Neural progenitor cell (in vitro differentiated cells): ENCODE data around the gene DGCR6.
"Not testable (repeated sequence)": the region's sequence is repeated elsewhere in the genome, so short reads cannot be mapped to it uniquely, and the experiment has no call there.

Source experiments
- EZH2 ChIP-seq: fragments of 200-600 bp; sonication (generic); IDR thresholded peaks from 2 replicates; pipeline ENCODE4 v1.6.1; 2017; ENCODE audit warnings: antibody characterized with exemption, mild to moderate bottlenecking, moderate library complexity
- EZH2phosphoT487 ChIP-seq: fragments of 200-600 bp; sonication (generic); IDR thresholded peaks from 2 replicates; pipeline ENCODE4 v1.6.1; 2017; ENCODE audit warnings: antibody characterized with exemption
- TF ChIP-seq, protein P1 (sequence below): fragments of 200-600 bp; sonication (generic); IDR thresholded peaks from 2 replicates; pipeline ENCODE4 v1.5.1; 2017; ENCODE audit warnings: antibody characterized with exemption, mild to moderate bottlenecking

DNA sequence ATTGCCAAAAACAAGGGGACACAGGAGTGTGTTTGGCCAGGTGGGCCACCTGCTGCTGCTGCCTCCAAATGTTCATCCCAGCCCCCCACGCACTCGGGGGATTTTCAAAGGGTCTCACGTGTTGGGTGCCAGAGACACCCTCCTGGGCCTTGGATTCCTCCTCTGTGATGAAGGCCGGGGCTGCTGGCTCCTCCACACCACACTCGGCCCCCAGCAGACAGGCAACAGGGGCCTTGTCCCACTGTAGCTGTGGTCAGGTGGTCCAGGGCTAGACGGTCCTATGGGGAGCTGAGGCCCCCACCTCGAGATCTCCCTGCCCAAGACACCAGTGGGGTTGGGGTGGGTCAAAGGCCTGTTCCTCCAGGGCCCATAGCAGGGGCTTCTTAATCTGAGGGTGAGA lies 55.1 kb downstream of the DGCR6 start:
- TF ChIP-seq, protein P1, sequence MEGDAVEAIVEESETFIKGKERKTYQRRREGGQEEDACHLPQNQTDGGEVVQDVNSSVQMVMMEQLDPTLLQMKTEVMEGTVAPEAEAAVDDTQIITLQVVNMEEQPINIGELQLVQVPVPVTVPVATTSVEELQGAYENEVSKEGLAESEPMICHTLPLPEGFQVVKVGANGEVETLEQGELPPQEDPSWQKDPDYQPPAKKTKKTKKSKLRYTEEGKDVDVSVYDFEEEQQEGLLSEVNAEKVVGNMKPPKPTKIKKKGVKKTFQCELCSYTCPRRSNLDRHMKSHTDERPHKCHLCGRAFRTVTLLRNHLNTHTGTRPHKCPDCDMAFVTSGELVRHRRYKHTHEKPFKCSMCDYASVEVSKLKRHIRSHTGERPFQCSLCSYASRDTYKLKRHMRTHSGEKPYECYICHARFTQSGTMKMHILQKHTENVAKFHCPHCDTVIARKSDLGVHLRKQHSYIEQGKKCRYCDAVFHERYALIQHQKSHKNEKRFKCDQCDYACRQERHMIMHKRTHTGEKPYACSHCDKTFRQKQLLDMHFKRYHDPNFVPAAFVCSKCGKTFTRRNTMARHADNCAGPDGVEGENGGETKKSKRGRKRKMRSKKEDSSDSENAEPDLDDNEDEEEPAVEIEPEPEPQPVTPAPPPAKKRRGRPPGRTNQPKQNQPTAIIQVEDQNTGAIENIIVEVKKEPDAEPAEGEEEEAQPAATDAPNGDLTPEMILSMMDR = not testable (repeated sequence)
- not testable (repeated sequence) for TF ChIP-seq EZH2, EZH2phosphoT487
